Calu3 (cell line): ENCODE results near the gene SH3RF1. TPM values are rescaled to one million over a fixed set of nuclear protein-coding genes. Genes with fewer than 3 reads are reported as not detected.

Experiments
- BruUV-seq: library from RNA; stranded (reverse); fragments of 400-500 nt; replicated peaks from 2 replicates; lab custom pipeline; 2021; lab: Mats Ljungman, UMichigan
- CTCF ChIA-PET: fragments of 300-600 bp; sonication (Branson Sonifier 250); formaldehyde crosslinking; loops from one replicate; lab custom pipeline; 2022; ENCODE audit warnings: antibody characterized with exemption; lab: Charles Lee
- DNase-seq: peaks from one replicate; pipeline ENCODE4 v3.0.0; 2022
- H3K27ac Mint-ChIP-seq: one replicate; pipeline ENCODE4 v1.8.0; 2022; ENCODE audit warnings: mixed read lengths; ENCODE audit not compliant: unreplicated experiment
- H3K27me3 Mint-ChIP-seq: one replicate; pipeline ENCODE4 v1.8.0; 2022; ENCODE audit warnings: mixed read lengths; ENCODE audit not compliant: unreplicated experiment
- H3K36me3 Mint-ChIP-seq: one replicate; pipeline ENCODE4 v1.8.0; 2022; ENCODE audit warnings: mild to moderate bottlenecking, moderate library complexity, mixed read lengths; ENCODE audit not compliant: insufficient read depth, unreplicated experiment
- H3K4me1 Mint-ChIP-seq: one replicate; pipeline ENCODE4 v1.8.0; 2022; ENCODE audit warnings: mild to moderate bottlenecking, low read depth, mixed read lengths; ENCODE audit not compliant: unreplicated experiment
- H3K4me3 Mint-ChIP-seq: one replicate; pipeline ENCODE4 v1.8.0; 2022; ENCODE audit warnings: mild to moderate bottlenecking, low read depth, moderate library complexity, mixed read lengths; ENCODE audit not compliant: unreplicated experiment
- H3K9me3 Mint-ChIP-seq: one replicate; pipeline ENCODE4 v1.8.0; 2022; ENCODE audit warnings: low read depth, mixed read lengths; ENCODE audit not compliant: unreplicated experiment
- CTCF ChIP-seq: fragments of 200-600 bp; IDR thresholded peaks from one replicate; pipeline ENCODE4 v1.8.0; 2022; ENCODE audit warnings: antibody characterized with exemption; ENCODE audit not compliant: unreplicated experiment
- intact Hi-C: fragments of 100-400 bp; cut with micrococcal nuclease; formaldehyde crosslinking; loops from one replicate; pipeline ENCODE4 v1.10.0; 2022; ENCODE audit not compliant: unreplicated experiment
- total RNA-seq: library from RNA; stranded (reverse); gene quantifications from 2 replicates; pipeline ENCODE4 v1.2.3, GENCODE V29; 2022

SH3RF1 gene
- total RNA-seq, 1 experiment from 2014 or later = 70.1 TPM

GRCh38 chr4:169098532-169098931 lies 172.2 kb downstream of the SH3RF1 start:
- Mint-ChIP-seq H3K4me1 (peaks cover 48% of the 10 kb centered on the region), H3K4me3 (peak overlapping the region; percentile 7), H3K36me3 (peaks cover 56% of the 10 kb centered on the region), H3K27me3 (no peaks in the 10 kb centered on the region), H3K27ac (peak overlapping the region; percentile 57), H3K9me3 (peaks cover 2% of the 10 kb centered on the region)
- CTCF ChIA-PET = interaction anchor here (0.5 to 1.0 kb wide), 2 partner anchors 17 to 84 kb away, joined by 3 to 4 read pairs; no protein-coding TSS in a partner anchor
- TF ChIP-seq CTCF = no peak
- intact Hi-C loops = no loop called here
- no TSS peak for BruUV-seq
- peak; percentile 30 for DNase-seq

GRCh38 chr4:169098054-169098497 lies 172.7 kb downstream of the SH3RF1 start:
- intact Hi-C loops = no loop called here
- no peak for DNase-seq
- Mint-ChIP-seq H3K4me3 (peak overlapping the region; percentile 7), H3K9me3 (peaks cover 2% of the 10 kb centered on the region), H3K36me3 (peaks cover 56% of the 10 kb centered on the region), H3K4me1 (peaks cover 48% of the 10 kb centered on the region), H3K27ac (peak overlapping the region; percentile 57), H3K27me3 (no peaks in the 10 kb centered on the region)
- no peak for TF ChIP-seq CTCF
- CTCF ChIA-PET = interaction anchor here (0.5 to 1.0 kb wide), 2 partner anchors 18 to 83 kb away, joined by 3 to 4 read pairs; no protein-coding TSS in a partner anchor
- no TSS peak for BruUV-seq

GRCh38 chr4:169096221-169096620 lies 174.5 kb downstream of the SH3RF1 start:
- Mint-ChIP-seq H3K4me3 (no peak overlapping the region), H3K9me3 (peaks cover 2% of the 10 kb centered on the region), H3K27me3 (no peaks in the 10 kb centered on the region), H3K36me3 (peaks cover 52% of the 10 kb centered on the region), H3K4me1 (peaks cover 31% of the 10 kb centered on the region), H3K27ac (no peak overlapping the region)
- CTCF ChIA-PET = interaction anchor here (0.5 kb wide), 1 partner anchor 9 kb away, joined by 3 read pairs; no protein-coding TSS in a partner anchor
- no peak for DNase-seq
- intact Hi-C loops = no loop called here
- TSS peak; percentile 8 for BruUV-seq
- TF ChIP-seq CTCF = no peak

- no peaks in the 10 kb centered on the region for H3K27me3 Mint-ChIP-seq
- TF ChIP-seq CTCF = no peak
- BruUV-seq = no TSS peak
- CTCF ChIA-PET = no interaction called here
- intact Hi-C loops = no loop called here
- DNase-seq = no peak
- peaks cover 39% of the 10 kb centered on the region for H3K36me3 Mint-ChIP-seq
- H3K4me3 Mint-ChIP-seq = no peak overlapping the region
- peaks cover 2% of the 10 kb centered on the region for H3K9me3 Mint-ChIP-seq
- H3K27ac Mint-ChIP-seq = peak overlapping the region; percentile 33
- H3K4me1 Mint-ChIP-seq = peaks cover 16% of the 10 kb centered on the region
Observed at GRCh38 chr4:169094656-169095231, 176.0 kb downstream of the SH3RF1 start.
